Measurements from ENCODE around the gene ICAM5.

Gene ICAM5

DNA sequence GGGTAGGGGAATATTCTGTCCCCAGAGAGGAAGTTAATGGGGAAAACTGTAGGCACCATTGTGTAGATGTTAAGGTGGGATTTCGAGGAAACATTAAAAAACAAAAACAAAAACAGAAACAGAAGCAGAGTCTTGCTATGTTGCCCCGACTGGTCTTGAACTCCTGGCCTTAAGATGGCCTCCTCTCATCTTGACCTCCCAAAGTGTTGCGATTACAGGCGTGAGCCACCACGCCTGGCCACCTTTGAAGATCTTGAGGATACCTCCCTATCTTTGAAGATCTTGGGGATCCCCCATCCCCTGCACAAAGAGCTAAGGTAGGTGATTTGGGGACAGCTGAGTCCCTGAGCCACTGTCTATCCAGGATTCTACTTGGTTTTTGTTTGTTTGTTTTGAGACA is 50.2 kb downstream of the ICAM5 start:
- no peak for DNase-seq (ENCODE audit: low spot score)

DNA sequence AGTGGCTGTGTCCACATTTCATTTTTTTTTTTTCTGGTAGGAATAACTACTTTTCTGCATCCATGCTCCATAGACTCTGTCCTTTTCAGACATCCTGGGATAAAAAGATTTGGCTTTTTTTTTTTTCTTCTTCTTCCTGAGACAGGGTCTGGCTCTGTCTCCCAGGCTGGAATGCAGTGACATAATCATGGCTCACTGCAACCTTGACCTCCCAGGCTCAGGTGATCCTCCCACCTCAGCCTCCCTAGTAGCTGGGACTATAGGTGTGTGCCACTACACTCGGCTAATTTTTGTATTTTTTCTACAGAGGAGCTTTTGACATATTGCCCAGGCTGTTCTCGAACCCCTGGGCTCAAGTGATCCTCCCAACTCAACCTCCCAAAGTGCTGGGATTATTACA is 53.7 kb downstream of the ICAM5 start:
- DNase-seq (ENCODE audit: low spot score): no peak

DNA sequence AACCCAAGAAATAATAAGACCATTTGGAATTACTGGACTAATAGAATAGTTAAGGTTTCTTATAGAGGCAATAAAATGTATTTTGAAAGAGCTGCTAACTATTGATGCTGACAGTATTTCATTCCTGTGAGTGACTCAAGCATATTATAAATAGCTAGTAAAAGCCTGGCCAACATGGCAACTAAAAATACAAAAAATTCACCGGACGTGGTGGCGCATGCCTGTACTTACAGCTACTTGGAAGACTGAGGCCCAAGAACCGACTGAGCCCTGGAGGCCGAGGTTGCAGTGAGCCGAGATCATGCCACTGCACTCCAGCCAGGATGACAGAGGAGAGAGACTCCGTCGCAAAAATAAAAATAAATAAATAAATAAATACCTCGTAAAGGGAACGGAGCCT is 55.0 kb downstream of the ICAM5 start:
- DNase-seq (ENCODE audit: low spot score): no peak
